OCI-LY1 (cell line): ENCODE data around the gene LRRC61.

Experiments used
- CTCF ChIP-seq: fragments of 200-600 bp; sonication (generic), shearing (Covaris generic); IDR thresholded peaks from 2 replicates; pipeline ENCODE4 v1.5.1; 2017; ENCODE audit warnings: mild to moderate bottlenecking, antibody characterized with exemption, low read length, moderate library complexity, mixed read lengths
- EZH2 ChIP-seq: fragments of 200-600 bp; sonication (generic), shearing (Covaris generic); IDR thresholded peaks from 2 replicates; pipeline ENCODE4 v1.8.0; 2017; ENCODE audit warnings: borderline replicate concordance, mixed run types, mild to moderate bottlenecking, antibody characterized with exemption, low read length, moderate library complexity, mixed read lengths

- TF ChIP-seq EZH2 (no peak), CTCF (no peak)
Observed at GRCh38 chr7:150343225-150343624, 20.1 kb downstream of the LRRC61 start.
